ENCODE measurements around the gene CTNND2. TPM values are rescaled to one million over a fixed set of nuclear protein-coding genes. Genes with fewer than 3 reads are reported as not detected.

Gene CTNND2
- polyA plus RNA-seq, 1 donor from 2014 or later: 67.0 TPM

GRCh38 chr5:11335881-11336760 is 568.1 kb downstream of the CTNND2 start:
- Histone ChIP-seq H3K79me2 (replicated peaks; ENCODE audit: insufficient read depth, low read length) (no peaks in the 10 kb centered on the region), H2AFZ (ENCODE audit: low read depth, low read length) (no peak overlapping the region)

More at GRCh38 chr5:11335881-11336760, 568.1 kb downstream of the CTNND2 start:
- H3K9me3 ChIP-seq (ENCODE audit: low read length): no peaks in the 10 kb centered on the region
- H3K4me3 ChIP-seq (ENCODE audit: low read length): no peak overlapping the region
- no peaks in the 10 kb centered on the region for H3K27me3 ChIP-seq (ENCODE audit: insufficient read depth, low read depth, low read length)
- no peaks in the 10 kb centered on the region for H3F3A ChIP-seq (ENCODE audit: insufficient read depth, low read length, poor library complexity, severe bottlenecking)
- H3K4me2 ChIP-seq (ENCODE audit: low read length): no peak overlapping the region
- no peak overlapping the region for H3K27ac ChIP-seq (ENCODE audit: low read length)
- H3K9me2 ChIP-seq (ENCODE audit: insufficient read depth, low read length): no peaks in the 10 kb centered on the region
- no peak overlapping the region for H3K9ac ChIP-seq (ENCODE audit: low read length)
- TF ChIP-seq TAF1 (IDR thresholded peaks at IDR 0.05; ENCODE audit: low read depth): no peak
- no peak for TF ChIP-seq RAD21 (conservative IDR thresholded peaks at IDR 0.05)
- no peak for TF ChIP-seq MXI1 (conservative IDR thresholded peaks at IDR 0.05; ENCODE audit: poor library complexity, severe bottlenecking)
- TF ChIP-seq EZH2 (IDR thresholded peaks at IDR 0.05; ENCODE audit: borderline replicate concordance, insufficient read depth, low read length, poor library complexity, severe bottlenecking): no peak
- no peak for TF ChIP-seq POLR2AphosphoS5 (IDR thresholded peaks at IDR 0.05)
- no peak for TF ChIP-seq EP300 (conservative IDR thresholded peaks at IDR 0.05; ENCODE audit: poor library complexity, severe bottlenecking)
- TF ChIP-seq CTCF (IDR thresholded peaks at IDR 0.05; ENCODE audit: poor library complexity, severe bottlenecking): no peak
- TF ChIP-seq SMC3 (conservative IDR thresholded peaks at IDR 0.05; ENCODE audit: poor library complexity): no peak
- TF ChIP-seq REST (IDR thresholded peaks at IDR 0.05; ENCODE audit: borderline replicate concordance): no peak
- H3K36me3 ChIP-seq (ENCODE audit: insufficient read depth, low read length): no peaks in the 10 kb centered on the region
- no peaks in the 10 kb centered on the region for H4K20me1 ChIP-seq (ENCODE audit: insufficient read depth)
